ENCODE data around the gene STMN3.
"Not testable (repeated sequence)": the region's sequence is repeated elsewhere in the genome, so short reads cannot be mapped to it uniquely, and the experiment has no call there.

STMN3 gene

GRCh38 chr20:63657937-63658748 lies 4.9 kb upstream of the STMN3 start, which contains the start of gene RTEL1:
Gene RTEL1, plus strand, starts transcription at chr20:63658312. Its CDS starts 1,091 bp downstream, at chr20:63659403.
- DNase-seq (ENCODE audit: low read depth, low spot score): peak; percentile 77

- DNase-seq (ENCODE audit: low read depth, low spot score): no peak
Measured at GRCh38 chr20:63657260-63657936, 4.2 kb upstream of the STMN3 start.

DNA sequence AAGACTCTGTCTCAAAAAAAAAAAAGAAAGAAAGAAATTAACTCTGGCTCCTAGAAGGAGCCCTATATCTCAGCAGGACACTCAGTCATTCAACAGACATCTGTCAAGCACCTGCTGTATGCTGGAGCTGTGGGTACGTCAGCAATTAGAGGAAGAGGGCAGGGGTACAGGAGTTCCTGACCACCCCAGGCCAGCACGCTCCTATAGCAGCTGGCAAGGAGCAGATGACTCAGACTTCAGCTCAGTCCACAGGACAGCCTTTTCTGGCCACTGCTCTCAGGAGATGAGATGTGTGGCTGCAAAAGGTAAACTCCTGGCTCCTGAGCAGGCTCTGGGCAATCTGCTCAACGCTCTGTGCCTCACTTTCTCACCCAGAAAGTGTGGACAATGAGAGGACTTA lies 3.2 kb upstream of the STMN3 start:
- DNase-seq (ENCODE audit: low read depth, low spot score): no peak

- DNase-seq (ENCODE audit: low read depth, low spot score): no peak
Measured at GRCh38 chr20:63655249-63655648, 2.0 kb upstream of the STMN3 start.

DNA sequence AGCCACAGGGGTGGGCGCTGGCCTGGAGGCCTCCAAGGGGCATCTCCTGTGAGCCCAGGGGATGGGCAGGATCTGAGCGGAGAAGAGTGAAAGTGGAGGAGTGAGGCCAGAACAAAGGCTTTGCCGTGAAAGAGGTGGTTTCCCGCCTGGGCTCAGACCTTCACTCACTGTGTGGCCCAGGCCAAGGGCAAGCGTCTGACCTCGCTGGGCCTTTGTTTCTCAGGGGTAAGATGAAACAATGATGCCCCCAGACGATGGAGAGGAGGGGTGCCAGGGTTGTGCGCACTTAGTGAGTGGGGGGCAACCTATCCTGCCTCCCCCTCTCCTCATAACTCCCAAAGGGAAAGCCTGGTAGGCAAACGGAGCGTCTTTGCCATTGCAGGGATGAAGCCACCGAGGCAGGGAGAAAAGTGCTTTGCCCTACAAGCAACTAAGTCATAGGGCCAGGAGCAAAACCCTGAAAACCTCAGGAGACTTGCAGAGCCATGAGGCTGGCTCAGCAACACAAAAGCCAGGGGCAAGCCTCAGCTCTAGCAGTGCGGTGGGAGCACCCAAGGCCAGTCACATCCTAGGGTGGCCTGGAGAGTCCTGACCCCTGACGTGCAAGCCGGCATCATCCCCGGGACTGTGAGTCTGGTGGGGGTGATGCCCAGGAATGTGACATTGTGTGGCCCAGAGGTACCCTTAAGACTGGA lies 897 bp upstream of the STMN3 start:
- no peak for DNase-seq (ENCODE audit: low read depth, low spot score)

GRCh38 chr20:63652192-63652980 lies 838 bp downstream of the STMN3 start:
- DNase-seq (ENCODE audit: low read depth, low spot score): no peak

GRCh38 chr20:63651942-63652191 lies 1.4 kb downstream of the STMN3 start:
- DNase-seq (ENCODE audit: low read depth, low spot score): no peak

- DNase-seq (ENCODE audit: low read depth, low spot score): not testable (repeated sequence)
Measured at GRCh38 chr20:63650486-63650885, 2.7 kb downstream of the STMN3 start.

DNA sequence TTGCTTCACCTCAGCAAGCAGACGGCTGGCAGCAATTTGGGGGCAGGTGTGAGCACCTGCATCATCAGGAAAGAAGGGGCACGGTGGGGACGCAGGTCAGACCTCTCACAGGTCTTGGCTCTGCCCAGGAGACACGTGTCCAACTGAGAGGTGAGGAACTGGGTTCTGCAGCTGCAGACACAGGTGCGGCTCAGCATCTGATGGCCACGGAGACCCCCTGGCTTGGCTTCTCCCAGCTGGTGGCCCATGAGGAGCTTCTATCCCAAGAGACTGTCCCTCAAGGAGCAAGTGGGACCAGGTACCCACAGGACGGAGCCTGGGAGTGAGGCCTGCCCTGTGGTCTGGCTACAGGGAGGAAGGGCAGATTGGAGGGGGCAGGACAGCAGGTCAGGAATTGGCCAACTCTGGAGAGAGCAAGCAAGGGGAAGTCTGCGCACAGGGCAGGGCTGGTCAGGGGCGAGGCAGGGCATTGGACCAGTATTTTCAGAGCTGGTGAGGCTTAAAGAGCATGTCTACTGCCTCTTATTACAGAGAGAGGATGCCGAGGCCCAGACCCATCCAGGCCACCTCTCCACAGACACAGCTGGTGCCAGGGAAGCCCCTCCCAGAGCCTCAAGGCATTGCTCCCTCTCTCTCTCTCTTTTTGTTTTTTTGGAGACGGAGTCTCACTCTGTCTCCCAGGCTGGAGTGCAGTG lies 4.2 kb downstream of the STMN3 start:
- no peak for DNase-seq (ENCODE audit: low read depth, low spot score)

- DNase-seq (ENCODE audit: low read depth, low spot score): no peak
Measured at GRCh38 chr20:63648190-63648589, 5.0 kb downstream of the STMN3 start.

GRCh38 chr20:63645218-63645617 lies 8.0 kb downstream of the STMN3 start:
- no peak for DNase-seq (ENCODE audit: low read depth, low spot score)

GRCh38 chr20:63643946-63644345 lies 9.3 kb downstream of the STMN3 start:
- DNase-seq (ENCODE audit: low read depth, low spot score): no peak

DNA sequence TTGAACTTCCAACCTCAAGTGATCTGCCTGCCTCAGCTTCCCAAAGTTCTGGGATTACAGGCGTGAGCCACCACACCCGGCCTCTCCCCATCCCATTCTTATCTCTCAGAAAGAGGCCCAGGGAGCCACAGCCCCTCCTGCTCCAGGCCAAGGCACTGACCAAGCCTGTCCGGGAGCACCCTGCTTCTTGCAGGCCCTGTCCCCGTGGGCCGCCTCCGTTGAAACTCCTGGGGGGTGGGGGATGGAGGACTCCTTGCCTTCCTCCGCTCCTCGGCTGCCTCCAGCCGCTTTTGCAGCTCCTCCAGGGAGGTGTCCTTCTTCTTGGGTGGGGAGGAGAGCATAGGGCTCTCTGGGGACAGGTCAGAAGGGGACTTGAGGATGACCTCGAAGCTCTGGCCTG lies 9.7 kb downstream of the STMN3 start:
- no peak for DNase-seq (ENCODE audit: low read depth, low spot score)

- DNase-seq (ENCODE audit: low read depth, low spot score): no peak
Measured at GRCh38 chr20:63642527-63643247, 10.5 kb downstream of the STMN3 start.

GRCh38 chr20:63641792-63642523 lies 11.3 kb downstream of the STMN3 start:
- DNase-seq (ENCODE audit: low read depth, low spot score): peak; percentile 32

DNA sequence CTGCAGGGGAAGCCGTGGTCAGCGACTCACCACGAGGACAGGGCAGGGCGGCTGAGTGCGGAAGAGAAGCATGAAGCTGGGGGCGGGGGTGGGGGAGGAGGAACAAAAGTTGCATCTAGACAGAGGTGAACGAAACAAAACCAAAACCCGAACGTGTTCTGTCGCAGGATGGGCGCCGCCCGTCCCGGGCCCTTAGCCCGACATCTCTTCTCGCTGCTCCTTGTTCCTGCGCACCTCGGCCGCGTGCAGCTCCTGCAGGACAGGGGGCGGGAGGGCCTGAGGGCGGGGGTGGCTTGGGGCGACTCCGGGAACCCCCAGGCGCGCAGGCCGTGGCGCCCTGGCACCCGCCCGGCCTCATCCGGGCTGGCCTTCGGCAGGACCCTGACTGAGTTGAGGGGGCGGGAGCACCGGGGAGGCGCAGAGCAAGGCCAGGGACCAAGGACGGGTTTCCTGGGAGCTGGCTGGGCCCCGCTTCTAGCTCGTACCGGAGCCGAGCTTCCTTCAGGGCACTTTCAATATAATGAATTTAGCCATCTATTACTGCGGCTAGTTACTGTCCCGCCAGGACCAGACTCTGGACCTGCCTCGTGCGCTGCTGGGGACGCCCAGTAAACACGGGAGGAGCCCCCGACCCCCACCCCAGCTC lies 12.0 kb downstream of the STMN3 start:
- no peak for DNase-seq (ENCODE audit: low read depth, low spot score)

- not testable (repeated sequence) for DNase-seq (ENCODE audit: low read depth, low spot score)
Measured at GRCh38 chr20:63640686-63641085, 12.5 kb downstream of the STMN3 start.

DNA sequence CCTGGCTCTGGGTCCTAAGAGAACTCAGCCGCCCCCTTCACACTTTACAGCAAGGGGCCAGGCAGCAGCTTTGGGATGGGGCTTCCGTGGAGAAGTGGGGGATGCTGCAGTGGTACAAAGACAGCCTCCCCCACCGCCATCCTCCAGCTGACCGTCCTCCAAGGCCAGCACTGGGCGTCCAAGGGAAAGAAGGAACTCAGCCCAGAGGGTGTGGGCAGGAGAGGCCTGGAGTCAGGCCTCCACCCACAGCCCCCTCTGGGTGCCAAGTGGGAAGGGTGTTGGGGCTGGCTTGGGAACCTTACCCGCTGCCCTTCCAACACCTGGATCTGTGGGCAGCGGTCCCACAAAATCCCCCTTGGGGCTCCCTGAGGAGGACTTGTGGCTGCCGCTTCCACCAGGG lies 13.1 kb downstream of the STMN3 start:
- DNase-seq (ENCODE audit: low read depth, low spot score): no peak
